SK-N-SH treated with all-trans-retinoic acid at 6 μM for 48 hours (cell line): Measurements from ENCODE around the gene RBMS3.

Experiments used
- ATAC-seq: fragments of 200-7000 bp; cut with Tn5 transposase; 3 replicates; pipeline ENCODE4 v1.9.1; 2020; ENCODE audit warnings: mild to moderate bottlenecking, moderate library complexity
- ARNTL ChIP-seq: fragments of 450-650 bp; formaldehyde crosslinking; IDR thresholded peaks from 2 replicates; pipeline ENCODE4 v1.5.0; 2020; ENCODE audit warnings: low read depth, mild to moderate bottlenecking, moderate library complexity, borderline replicate concordance
- BACH2 ChIP-seq: fragments of 250-450 bp; sonication (Bioruptor Pico); IDR thresholded peaks from 2 replicates; pipeline ENCODE4 v1.9.0; 2021; ENCODE audit warnings: mild to moderate bottlenecking, borderline replicate concordance
- CSDC2 ChIP-seq: fragments of 250-450 bp; sonication (Bioruptor Pico); IDR thresholded peaks from 2 replicates; pipeline ENCODE4 v1.5.0; 2020; ENCODE audit warnings: mild to moderate bottlenecking, moderate library complexity
- ESRRG ChIP-seq: fragments of 250-450 bp; sonication (Bioruptor Pico); IDR thresholded peaks from 2 replicates; pipeline ENCODE4 v1.6.1; 2021; ENCODE audit warnings: mild to moderate bottlenecking
- GLIS3 ChIP-seq: fragments of 250-450 bp; sonication (Bioruptor Pico); IDR thresholded peaks from 2 replicates; pipeline ENCODE4 v1.5.0; 2020; ENCODE audit warnings: mild to moderate bottlenecking, moderate library complexity
- ISL1 ChIP-seq: fragments of 250-450 bp; sonication (Bioruptor Pico); IDR thresholded peaks from 2 replicates; pipeline ENCODE4 v2.1.2; 2022; ENCODE audit warnings: mild to moderate bottlenecking, moderate library complexity
- OSR1 ChIP-seq: fragments of 250-450 bp; sonication (Bioruptor Pico); IDR thresholded peaks from 2 replicates; pipeline ENCODE4 v1.8.0; 2022; ENCODE audit warnings: moderate library complexity, mild to moderate bottlenecking, inconsistent platforms
- POU6F1 ChIP-seq: fragments of 250-450 bp; sonication (Bioruptor Pico); IDR thresholded peaks from 2 replicates; pipeline ENCODE4 v1.8.0; 2021; ENCODE audit warnings: low read depth, mild to moderate bottlenecking, moderate library complexity, borderline replicate concordance
- PPARA ChIP-seq: fragments of 250-450 bp; sonication (Bioruptor Pico); IDR thresholded peaks from 2 replicates; pipeline ENCODE4 v1.5.0; 2020; ENCODE audit warnings: mild to moderate bottlenecking, borderline replicate concordance
- RARB ChIP-seq: fragments of 250-450 bp; sonication (Bioruptor Pico); IDR thresholded peaks from 2 replicates; pipeline ENCODE4 v1.8.0; 2021; ENCODE audit warnings: mild to moderate bottlenecking, moderate library complexity
- SNAI2 ChIP-seq: fragments of 250-450 bp; sonication (Bioruptor Pico); IDR thresholded peaks from 2 replicates; pipeline ENCODE4 v1.5.0; 2020; ENCODE audit warnings: mild to moderate bottlenecking, moderate library complexity
- TCF4 ChIP-seq: fragments of 250-450 bp; sonication (Bioruptor Pico); IDR thresholded peaks from 2 replicates; pipeline ENCODE4 v1.8.0; 2021; ENCODE audit warnings: mild to moderate bottlenecking, moderate library complexity, borderline replicate concordance
- TSHZ2 ChIP-seq: fragments of 250-450 bp; sonication (Bioruptor Pico); IDR thresholded peaks from 2 replicates; pipeline ENCODE4 v1.5.0; 2020; ENCODE audit warnings: mild to moderate bottlenecking, moderate library complexity
- ZC3H10 ChIP-seq: fragments of 250-450 bp; sonication (Bioruptor Pico); IDR thresholded peaks from 2 replicates; pipeline ENCODE4 v1.5.1; 2021; ENCODE audit warnings: mild to moderate bottlenecking, moderate library complexity
- ZFP3 ChIP-seq: fragments of 250-450 bp; sonication (Bioruptor Pico); IDR thresholded peaks from 2 replicates; pipeline ENCODE4 v1.5.0; 2020; ENCODE audit warnings: mild to moderate bottlenecking, moderate library complexity
- ZFP30 ChIP-seq: fragments of 450-650 bp; formaldehyde crosslinking; IDR thresholded peaks from 2 replicates; pipeline ENCODE4 v1.5.0; 2022; ENCODE audit warnings: mild to moderate bottlenecking, moderate library complexity
- ZNF565 ChIP-seq: fragments of 450-650 bp; formaldehyde crosslinking; conservative IDR thresholded peaks from 2 replicates; pipeline ENCODE4 v1.5.0; 2020; ENCODE audit warnings: low read depth, mild to moderate bottlenecking, moderate library complexity
- ZNF70 ChIP-seq: fragments of 450-650 bp; formaldehyde crosslinking; IDR thresholded peaks from 2 replicates; pipeline ENCODE4 v1.5.0; 2020; ENCODE audit warnings: mild to moderate bottlenecking, moderate library complexity
- ZNF8 ChIP-seq: fragments of 450-650 bp; formaldehyde crosslinking; IDR thresholded peaks from 2 replicates; pipeline ENCODE4 v1.5.0; 2020; ENCODE audit warnings: mild to moderate bottlenecking, moderate library complexity
- TF ChIP-seq, protein P1 (sequence below): fragments of 250-450 bp; sonication (Bioruptor Pico); IDR thresholded peaks from 2 replicates; pipeline ENCODE4 v1.5.1; 2020; ENCODE audit warnings: low read depth, mild to moderate bottlenecking, moderate library complexity
- TF ChIP-seq, protein P2 (sequence below): fragments of 250-450 bp; sonication (Bioruptor Pico); IDR thresholded peaks from 2 replicates; pipeline ENCODE4 v1.5.1; 2021; ENCODE audit warnings: mild to moderate bottlenecking, moderate library complexity
- TF ChIP-seq, protein P3 (sequence below): fragments of 250-450 bp; sonication (Bioruptor Pico); IDR thresholded peaks from 2 replicates; pipeline ENCODE4 v1.8.0; 2020; ENCODE audit warnings: mild to moderate bottlenecking, moderate library complexity, borderline replicate concordance

The RBMS3 gene

DNA sequence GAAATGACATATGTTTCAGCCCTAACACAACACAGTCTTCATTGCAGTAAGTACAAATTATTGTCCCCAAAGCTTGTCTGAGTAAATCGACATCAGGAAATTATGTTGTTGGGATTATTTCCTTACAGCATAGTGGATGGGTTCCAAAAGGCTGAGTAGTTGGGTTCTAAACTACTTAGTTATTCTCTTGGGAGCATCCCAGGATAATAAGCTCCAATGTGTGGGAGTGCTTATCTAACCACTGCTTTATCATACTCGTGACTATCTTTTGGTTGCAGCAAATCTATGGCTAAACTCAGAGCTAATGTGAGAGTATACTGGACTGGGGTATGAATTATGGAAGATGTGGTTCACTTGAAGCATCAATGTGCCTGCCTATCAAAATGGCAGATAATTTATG, 128.5 kb downstream of the RBMS3 start:
- TF ChIP-seq ARNTL (CRISPR knock-in tag) (no peak), CSDC2 (CRISPR knock-in tag) (no peak), BACH2 (CRISPR knock-in tag) (no peak), ISL1 (CRISPR knock-in tag) (no peak), ZC3H10 (CRISPR knock-in tag) (no peak), TSHZ2 (CRISPR knock-in tag) (no peak), SNAI2 (CRISPR knock-in tag) (no peak), ZNF8 (no peak), RARB (CRISPR knock-in tag) (no peak), ZFP30 (no peak), GLIS3 (CRISPR knock-in tag) (no peak), ZNF70 (CRISPR knock-in tag) (no peak), ESRRG (CRISPR knock-in tag) (no peak)
- TF ChIP-seq, protein P1, sequence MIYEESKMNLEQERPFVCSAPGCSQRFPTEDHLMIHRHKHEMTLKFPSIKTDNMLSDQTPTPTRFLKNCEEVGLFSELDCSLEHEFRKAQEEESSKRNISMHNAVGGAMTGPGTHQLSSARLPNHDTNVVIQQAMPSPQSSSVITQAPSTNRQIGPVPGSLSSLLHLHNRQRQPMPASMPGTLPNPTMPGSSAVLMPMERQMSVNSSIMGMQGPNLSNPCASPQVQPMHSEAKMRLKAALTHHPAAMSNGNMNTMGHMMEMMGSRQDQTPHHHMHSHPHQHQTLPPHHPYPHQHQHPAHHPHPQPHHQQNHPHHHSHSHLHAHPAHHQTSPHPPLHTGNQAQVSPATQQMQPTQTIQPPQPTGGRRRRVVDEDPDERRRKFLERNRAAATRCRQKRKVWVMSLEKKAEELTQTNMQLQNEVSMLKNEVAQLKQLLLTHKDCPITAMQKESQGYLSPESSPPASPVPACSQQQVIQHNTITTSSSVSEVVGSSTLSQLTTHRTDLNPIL (CRISPR knock-in tag), result no peak
- TF ChIP-seq, protein P2, sequence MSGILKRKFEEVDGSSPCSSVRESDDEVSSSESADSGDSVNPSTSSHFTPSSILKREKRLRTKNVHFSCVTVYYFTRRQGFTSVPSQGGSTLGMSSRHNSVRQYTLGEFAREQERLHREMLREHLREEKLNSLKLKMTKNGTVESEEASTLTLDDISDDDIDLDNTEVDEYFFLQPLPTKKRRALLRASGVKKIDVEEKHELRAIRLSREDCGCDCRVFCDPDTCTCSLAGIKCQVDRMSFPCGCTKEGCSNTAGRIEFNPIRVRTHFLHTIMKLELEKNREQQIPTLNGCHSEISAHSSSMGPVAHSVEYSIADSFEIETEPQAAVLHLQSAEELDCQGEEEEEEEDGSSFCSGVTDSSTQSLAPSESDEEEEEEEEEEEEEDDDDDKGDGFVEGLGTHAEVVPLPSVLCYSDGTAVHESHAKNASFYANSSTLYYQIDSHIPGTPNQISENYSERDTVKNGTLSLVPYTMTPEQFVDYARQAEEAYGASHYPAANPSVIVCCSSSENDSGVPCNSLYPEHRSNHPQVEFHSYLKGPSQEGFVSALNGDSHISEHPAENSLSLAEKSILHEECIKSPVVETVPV (CRISPR knock-in tag), result no peak
- ATAC-seq, result no peak

DNA sequence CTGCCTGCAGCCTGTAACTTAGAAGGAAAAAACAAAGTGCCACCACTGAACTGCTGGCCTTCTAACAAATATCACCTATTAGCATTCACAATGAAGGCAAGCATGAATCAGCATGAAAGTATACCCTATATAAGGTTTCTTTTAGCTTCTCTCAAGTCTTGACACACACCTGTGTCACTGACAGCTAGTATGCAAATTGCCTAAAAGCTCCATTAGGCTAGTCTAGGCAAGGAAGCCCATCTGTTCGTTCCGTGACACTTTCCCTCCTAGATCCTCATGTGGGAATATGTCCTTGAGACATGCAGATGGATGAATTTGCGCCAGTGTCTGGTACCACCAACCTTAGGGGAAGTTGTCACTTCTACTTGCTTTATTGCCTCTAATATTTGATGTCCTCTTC, 129.3 kb downstream of the RBMS3 start:
- TF ChIP-seq TSHZ2 (CRISPR knock-in tag), result no peak
- no peak for TF ChIP-seq ESRRG (CRISPR knock-in tag)
- TF ChIP-seq POU6F1 (CRISPR knock-in tag), result no peak
- TF ChIP-seq PPARA (CRISPR knock-in tag), result no peak
- no peak for TF ChIP-seq ZFP30
- TF ChIP-seq ZC3H10 (CRISPR knock-in tag), result no peak
- no peak for TF ChIP-seq ZNF565
- TF ChIP-seq, protein P1 (CRISPR knock-in tag), result no peak
- no peak for TF ChIP-seq RARB (CRISPR knock-in tag)
- TF ChIP-seq ZNF70 (CRISPR knock-in tag), result no peak
- no peak for TF ChIP-seq ZFP3 (CRISPR knock-in tag)
- no peak for TF ChIP-seq OSR1
- TF ChIP-seq GLIS3 (CRISPR knock-in tag), result no peak
- TF ChIP-seq, protein P3, sequence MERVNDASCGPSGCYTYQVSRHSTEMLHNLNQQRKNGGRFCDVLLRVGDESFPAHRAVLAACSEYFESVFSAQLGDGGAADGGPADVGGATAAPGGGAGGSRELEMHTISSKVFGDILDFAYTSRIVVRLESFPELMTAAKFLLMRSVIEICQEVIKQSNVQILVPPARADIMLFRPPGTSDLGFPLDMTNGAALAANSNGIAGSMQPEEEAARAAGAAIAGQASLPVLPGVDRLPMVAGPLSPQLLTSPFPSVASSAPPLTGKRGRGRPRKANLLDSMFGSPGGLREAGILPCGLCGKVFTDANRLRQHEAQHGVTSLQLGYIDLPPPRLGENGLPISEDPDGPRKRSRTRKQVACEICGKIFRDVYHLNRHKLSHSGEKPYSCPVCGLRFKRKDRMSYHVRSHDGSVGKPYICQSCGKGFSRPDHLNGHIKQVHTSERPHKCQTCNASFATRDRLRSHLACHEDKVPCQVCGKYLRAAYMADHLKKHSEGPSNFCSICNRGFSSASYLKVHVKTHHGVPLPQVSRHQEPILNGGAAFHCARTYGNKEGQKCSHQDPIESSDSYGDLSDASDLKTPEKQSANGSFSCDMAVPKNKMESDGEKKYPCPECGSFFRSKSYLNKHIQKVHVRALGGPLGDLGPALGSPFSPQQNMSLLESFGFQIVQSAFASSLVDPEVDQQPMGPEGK (CRISPR knock-in tag), result no peak
- no peak for TF ChIP-seq TCF4 (CRISPR knock-in tag)
- no peak for TF ChIP-seq ARNTL (CRISPR knock-in tag)
- no peak for TF ChIP-seq CSDC2 (CRISPR knock-in tag)
- no peak for ATAC-seq
